DOHH2 (cell line): ENCODE data around the gene ESYT3.

Experiments used
- H3F3A ChIP-seq: fragments of 200-600 bp; sonication (generic), shearing (Covaris generic); 2 replicates; pipeline ENCODE4 v1.6.0; 2016; ENCODE audit warnings: antibody characterized with exemption, mild to moderate bottlenecking; ENCODE audit not compliant: control insufficient read depth, insufficient read depth
- H3K27ac ChIP-seq: fragments of 200-600 bp; sonication (generic); 2 replicates; pipeline ENCODE4 v1.5.1; 2014; ENCODE audit warnings: low read depth, mild to moderate bottlenecking, low read length, moderate library complexity
- H3K27me3 ChIP-seq: fragments of 200-600 bp; sonication (generic); 2 replicates; pipeline ENCODE4 v1.6.1; 2014; ENCODE audit warnings: mild to moderate bottlenecking, low read length, mixed read lengths; ENCODE audit not compliant: control insufficient read depth
- H3K36me3 ChIP-seq: fragments of 200-600 bp; sonication (generic); 2 replicates; pipeline ENCODE4 v1.6.1; 2014; ENCODE audit warnings: mild to moderate bottlenecking, low read length, moderate library complexity, mixed read lengths; ENCODE audit not compliant: control insufficient read depth
- H3K4me1 ChIP-seq: fragments of 200-600 bp; sonication (generic); 2 replicates; pipeline ENCODE4 v1.6.1; 2014; ENCODE audit warnings: mild to moderate bottlenecking, low read length, mixed read lengths; ENCODE audit not compliant: control insufficient read depth
- H3K4me2 ChIP-seq: fragments of 200-600 bp; sonication (generic); 2 replicates; pipeline ENCODE4 v1.6.0; 2014; ENCODE audit warnings: mild to moderate bottlenecking, low read length, moderate library complexity
- H3K4me3 ChIP-seq: fragments of 200-600 bp; sonication (generic); 2 replicates; pipeline ENCODE4 v1.5.1; 2014; ENCODE audit warnings: mild to moderate bottlenecking, low read length, mixed read lengths
- H3K79me2 ChIP-seq: fragments of 200-600 bp; sonication (generic); 2 replicates; pipeline ENCODE4 v1.6.1; 2014; ENCODE audit warnings: mild to moderate bottlenecking, low read length, mixed read lengths; ENCODE audit not compliant: control insufficient read depth
- H3K9me2 ChIP-seq: fragments of 200-600 bp; sonication (generic); replicated peaks from 2 replicates; pipeline ENCODE4 v1.6.1; 2014; ENCODE audit warnings: mild to moderate bottlenecking, low read length, mixed read lengths; ENCODE audit not compliant: control insufficient read depth
- H3K9me3 ChIP-seq: fragments of 200-600 bp; sonication (generic); 2 replicates; pipeline ENCODE4 v1.6.1; 2014; ENCODE audit warnings: antibody characterized with exemption, low read length, mixed read lengths; ENCODE audit not compliant: control insufficient read depth, insufficient read depth
- H4K20me1 ChIP-seq: fragments of 200-600 bp; sonication (generic); 2 replicates; pipeline ENCODE4 v1.6.0; 2014; ENCODE audit warnings: low read depth, mild to moderate bottlenecking, antibody characterized with exemption, low read length, moderate library complexity; ENCODE audit not compliant: control insufficient read depth, insufficient read depth
- EZH2phosphoT487 ChIP-seq: fragments of 200-600 bp; sonication (generic); IDR thresholded peaks from 2 replicates; pipeline ENCODE4 v1.6.1; 2017; ENCODE audit warnings: borderline replicate concordance, mild to moderate bottlenecking, antibody characterized with exemption, low read length, moderate library complexity, mixed read lengths
- TF ChIP-seq, protein P1 (sequence below): fragments of 200-600 bp; sonication (generic); IDR thresholded peaks from one replicate; pipeline ENCODE4 v1.5.1; 2014; ENCODE audit warnings: antibody characterized with exemption, mild to moderate bottlenecking, low read depth, low read length; ENCODE audit not compliant: poor library complexity, severe bottlenecking

The ESYT3 gene

DNA sequence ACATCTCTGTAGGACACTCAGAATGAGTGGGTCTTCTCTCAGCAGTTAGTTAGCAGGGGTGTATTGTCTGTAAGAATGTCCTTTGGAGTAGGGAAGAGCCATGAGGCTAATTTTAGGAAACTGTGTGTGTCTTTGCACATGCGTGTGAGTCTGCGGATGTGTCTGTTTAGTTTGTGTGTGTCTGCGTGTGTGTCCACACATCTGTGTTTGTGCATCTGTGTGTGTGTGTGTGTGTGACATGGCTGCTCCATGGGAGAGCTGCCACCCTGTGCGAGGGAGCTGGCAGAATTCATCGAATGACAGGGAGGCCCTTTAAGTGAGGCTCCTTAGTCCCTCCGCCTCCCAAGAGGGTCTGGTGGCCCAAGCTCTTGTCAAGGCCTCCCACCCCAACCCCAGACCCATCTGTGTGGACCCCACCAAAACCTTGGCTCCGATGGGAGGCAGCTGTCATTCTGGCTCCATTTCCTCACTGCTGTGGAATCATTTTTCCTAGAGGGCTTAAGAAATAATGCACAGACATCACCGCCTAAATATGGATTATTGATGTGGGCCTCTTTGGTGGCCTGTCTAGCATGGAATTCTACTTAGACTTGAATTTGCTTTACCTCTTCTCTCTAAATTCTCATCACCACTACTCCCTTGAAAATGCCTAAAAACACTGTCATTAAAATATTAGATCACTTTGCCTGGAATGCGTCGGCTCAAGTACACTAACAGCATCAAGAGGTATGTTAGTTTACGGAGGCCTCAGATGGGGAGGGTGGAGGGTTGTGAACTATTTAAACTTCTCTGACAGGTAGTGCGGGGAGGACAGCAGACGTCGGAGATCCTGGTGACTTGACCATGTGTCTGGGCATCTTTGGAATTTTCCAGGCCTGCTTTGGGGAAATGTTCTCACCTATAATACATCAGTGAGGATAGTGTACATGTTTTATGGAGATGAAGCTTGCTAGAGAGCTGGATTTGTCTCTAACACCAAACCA is 9.4 kb downstream of the ESYT3 start:
- H3K27ac ChIP-seq: no peak overlapping the region
- no peak overlapping the region for H3K4me2 ChIP-seq
- no peaks in the 10 kb centered on the region for H3K9me2 ChIP-seq
- no peaks in the 10 kb centered on the region for H4K20me1 ChIP-seq
- H3K9me3 ChIP-seq: no peaks in the 10 kb centered on the region
- H3K79me2 ChIP-seq: no peaks in the 10 kb centered on the region
- H3K36me3 ChIP-seq: no peaks in the 10 kb centered on the region
- H3K4me1 ChIP-seq: no peaks in the 10 kb centered on the region
- H3K27me3 ChIP-seq: no peaks in the 10 kb centered on the region; the same call in 1 of the 2 replicates
- TF ChIP-seq, protein P1, sequence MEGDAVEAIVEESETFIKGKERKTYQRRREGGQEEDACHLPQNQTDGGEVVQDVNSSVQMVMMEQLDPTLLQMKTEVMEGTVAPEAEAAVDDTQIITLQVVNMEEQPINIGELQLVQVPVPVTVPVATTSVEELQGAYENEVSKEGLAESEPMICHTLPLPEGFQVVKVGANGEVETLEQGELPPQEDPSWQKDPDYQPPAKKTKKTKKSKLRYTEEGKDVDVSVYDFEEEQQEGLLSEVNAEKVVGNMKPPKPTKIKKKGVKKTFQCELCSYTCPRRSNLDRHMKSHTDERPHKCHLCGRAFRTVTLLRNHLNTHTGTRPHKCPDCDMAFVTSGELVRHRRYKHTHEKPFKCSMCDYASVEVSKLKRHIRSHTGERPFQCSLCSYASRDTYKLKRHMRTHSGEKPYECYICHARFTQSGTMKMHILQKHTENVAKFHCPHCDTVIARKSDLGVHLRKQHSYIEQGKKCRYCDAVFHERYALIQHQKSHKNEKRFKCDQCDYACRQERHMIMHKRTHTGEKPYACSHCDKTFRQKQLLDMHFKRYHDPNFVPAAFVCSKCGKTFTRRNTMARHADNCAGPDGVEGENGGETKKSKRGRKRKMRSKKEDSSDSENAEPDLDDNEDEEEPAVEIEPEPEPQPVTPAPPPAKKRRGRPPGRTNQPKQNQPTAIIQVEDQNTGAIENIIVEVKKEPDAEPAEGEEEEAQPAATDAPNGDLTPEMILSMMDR: no peak
- no peak for TF ChIP-seq EZH2phosphoT487
- H3K4me3 ChIP-seq: no peak overlapping the region
- H3F3A ChIP-seq: no peaks in the 10 kb centered on the region

- Histone ChIP-seq H3K27me3 (no peaks in the 10 kb centered on the region; the same call in 1 of the 2 replicates), H3K4me3 (no peak overlapping the region), H4K20me1 (no peaks in the 10 kb centered on the region), H3F3A (no peaks in the 10 kb centered on the region), H3K4me1 (no peaks in the 10 kb centered on the region), H3K36me3 (no peaks in the 10 kb centered on the region), H3K9me2 (no peaks in the 10 kb centered on the region), H3K9me3 (no peaks in the 10 kb centered on the region), H3K27ac (no peak overlapping the region), H3K79me2 (no peaks in the 10 kb centered on the region), H3K4me2 (no peak overlapping the region)
- TF ChIP-seq EZH2phosphoT487: no peak
- TF ChIP-seq, protein P1: no peak
Measured at GRCh38 chr3:138445236-138445635, 10.8 kb downstream of the ESYT3 start.

- H3K79me2 ChIP-seq: no peaks in the 10 kb centered on the region
- H3K4me1 ChIP-seq: no peaks in the 10 kb centered on the region
- no peak overlapping the region for H3K27ac ChIP-seq
- no peaks in the 10 kb centered on the region for H3F3A ChIP-seq
- H3K9me3 ChIP-seq: no peaks in the 10 kb centered on the region
- H3K4me2 ChIP-seq: no peak overlapping the region
- H3K4me3 ChIP-seq: no peak overlapping the region
- no peaks in the 10 kb centered on the region; the same call in 1 of the 2 replicates for H3K27me3 ChIP-seq
- H3K36me3 ChIP-seq: no peaks in the 10 kb centered on the region
- TF ChIP-seq, protein P1: no peak
- no peak for TF ChIP-seq EZH2phosphoT487
- H3K9me2 ChIP-seq: no peaks in the 10 kb centered on the region
- no peaks in the 10 kb centered on the region for H4K20me1 ChIP-seq
Measured at GRCh38 chr3:138445654-138446053, 11.2 kb downstream of the ESYT3 start.
